ENCODE measurements around the gene TP63.
"Not testable (repeated sequence)": the region's sequence is repeated elsewhere in the genome, so short reads cannot be mapped to it uniquely, and the experiment has no call there.

DNA sequence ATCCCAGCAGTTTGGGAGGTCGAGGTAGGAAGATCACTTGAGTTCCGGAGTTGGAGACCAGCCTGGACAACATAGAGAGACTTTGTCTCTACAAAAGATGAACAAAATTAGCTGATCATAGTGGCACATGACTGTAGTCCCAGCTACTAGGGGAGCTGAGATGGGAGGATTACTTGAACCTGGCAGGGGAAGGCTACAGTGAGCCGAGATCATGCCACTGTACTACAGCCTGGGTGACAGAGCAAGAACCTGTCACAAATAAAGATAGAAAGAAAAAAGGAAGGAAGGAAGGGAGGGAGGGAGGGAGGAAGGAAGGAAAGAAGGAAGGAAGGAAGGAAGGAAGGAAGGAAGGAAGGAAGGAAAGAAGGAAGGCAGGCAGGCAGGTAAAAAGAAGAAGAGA, 41.2 kb downstream of the TP63 start:
- TF ChIP-seq, protein P1, sequence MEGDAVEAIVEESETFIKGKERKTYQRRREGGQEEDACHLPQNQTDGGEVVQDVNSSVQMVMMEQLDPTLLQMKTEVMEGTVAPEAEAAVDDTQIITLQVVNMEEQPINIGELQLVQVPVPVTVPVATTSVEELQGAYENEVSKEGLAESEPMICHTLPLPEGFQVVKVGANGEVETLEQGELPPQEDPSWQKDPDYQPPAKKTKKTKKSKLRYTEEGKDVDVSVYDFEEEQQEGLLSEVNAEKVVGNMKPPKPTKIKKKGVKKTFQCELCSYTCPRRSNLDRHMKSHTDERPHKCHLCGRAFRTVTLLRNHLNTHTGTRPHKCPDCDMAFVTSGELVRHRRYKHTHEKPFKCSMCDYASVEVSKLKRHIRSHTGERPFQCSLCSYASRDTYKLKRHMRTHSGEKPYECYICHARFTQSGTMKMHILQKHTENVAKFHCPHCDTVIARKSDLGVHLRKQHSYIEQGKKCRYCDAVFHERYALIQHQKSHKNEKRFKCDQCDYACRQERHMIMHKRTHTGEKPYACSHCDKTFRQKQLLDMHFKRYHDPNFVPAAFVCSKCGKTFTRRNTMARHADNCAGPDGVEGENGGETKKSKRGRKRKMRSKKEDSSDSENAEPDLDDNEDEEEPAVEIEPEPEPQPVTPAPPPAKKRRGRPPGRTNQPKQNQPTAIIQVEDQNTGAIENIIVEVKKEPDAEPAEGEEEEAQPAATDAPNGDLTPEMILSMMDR (IDR thresholded peaks at IDR 0.05; ENCODE audit: insufficient read depth, low read depth, low read length): not testable (repeated sequence)
- not testable (repeated sequence) for TF ChIP-seq EZH2 (IDR thresholded peaks at IDR 0.05; ENCODE audit: insufficient read depth, low read length)

Data from astrocyte (in vitro differentiated cells and primary cell).